ENCODE results near the gene CSRNP3.

DNA sequence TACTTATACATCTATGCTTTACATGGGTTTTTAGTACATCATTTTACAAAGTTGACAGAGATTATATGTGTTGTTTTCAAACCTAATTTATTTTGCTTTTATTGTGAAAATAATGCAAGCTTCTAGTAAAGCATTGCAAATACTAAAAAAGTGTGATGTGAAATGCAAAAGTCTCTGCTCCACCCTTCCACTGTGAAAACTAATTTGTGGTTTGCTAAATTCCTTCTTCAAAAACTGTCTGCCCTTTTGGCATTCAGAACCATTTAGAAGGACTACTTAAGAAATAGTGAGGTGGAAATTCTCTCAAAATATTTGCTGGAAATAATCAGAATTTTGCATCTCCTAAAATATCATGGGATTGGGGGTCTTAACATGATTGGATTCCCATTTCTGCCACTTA is 78.4 kb downstream of the CSRNP3 start:
- TF ChIP-seq POLR2A (IDR thresholded peaks at IDR 0.05; ENCODE audit: low read length), result no peak
- TF ChIP-seq GATA1 (IDR thresholded peaks at IDR 0.05; ENCODE audit: low read depth, low read length), result no peak

Data from erythroblast (primary cell).